CD4-positive, alpha-beta T cell treated with Interleukin-6 at 100 ng/mL for 8 hours (primary cell): ENCODE results near the gene GBGT1.
"Not testable (repeated sequence)": the region's sequence is repeated elsewhere in the genome, so short reads cannot be mapped to it uniquely, and the experiment has no call there.

ENCODE experiments used
- DNase-seq: peaks from one replicate; pipeline ENCODE4 v3.0.0-alpha.2; 2020; ENCODE audit warnings: mixed read lengths, low spot score

Gene GBGT1

DNA sequence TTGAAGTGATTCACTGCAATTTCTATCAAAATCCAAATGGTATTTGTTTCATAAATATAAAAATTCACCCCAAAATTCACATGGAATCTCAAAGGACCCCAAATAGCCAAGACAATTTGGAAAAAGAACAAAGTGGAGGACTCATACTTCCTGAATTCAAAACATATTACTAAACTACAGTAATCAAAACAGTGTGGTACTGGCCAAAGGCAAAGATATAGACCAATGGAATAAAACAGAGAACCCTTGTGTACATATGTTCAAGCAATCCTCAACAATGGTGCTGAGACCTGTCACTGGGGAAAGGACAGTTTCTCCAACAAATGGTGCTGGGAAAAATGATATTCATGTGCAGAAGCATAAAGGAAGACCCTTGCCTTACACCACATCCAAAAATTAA lies 31.3 kb upstream of the GBGT1 start:
- no peak for DNase-seq

DNA sequence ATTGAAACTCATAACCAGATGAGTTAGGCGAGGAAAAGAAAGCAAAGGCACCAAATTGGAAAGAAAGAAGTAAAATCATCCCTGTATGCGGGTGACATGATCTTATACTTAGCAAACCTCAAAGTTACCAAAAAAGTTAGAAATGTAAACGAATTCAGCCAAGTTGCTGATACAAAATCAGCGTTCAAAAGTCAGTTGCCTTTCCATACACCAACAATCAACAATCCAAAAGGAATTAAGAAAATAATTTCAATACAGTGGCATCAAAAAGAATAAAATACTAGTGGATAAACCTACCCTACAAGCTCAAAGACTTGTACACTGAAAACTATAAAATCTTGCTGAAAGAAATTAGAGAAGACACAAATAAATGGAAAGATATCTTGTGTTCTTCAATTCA lies 30.9 kb upstream of the GBGT1 start:
- no peak for DNase-seq

DNA sequence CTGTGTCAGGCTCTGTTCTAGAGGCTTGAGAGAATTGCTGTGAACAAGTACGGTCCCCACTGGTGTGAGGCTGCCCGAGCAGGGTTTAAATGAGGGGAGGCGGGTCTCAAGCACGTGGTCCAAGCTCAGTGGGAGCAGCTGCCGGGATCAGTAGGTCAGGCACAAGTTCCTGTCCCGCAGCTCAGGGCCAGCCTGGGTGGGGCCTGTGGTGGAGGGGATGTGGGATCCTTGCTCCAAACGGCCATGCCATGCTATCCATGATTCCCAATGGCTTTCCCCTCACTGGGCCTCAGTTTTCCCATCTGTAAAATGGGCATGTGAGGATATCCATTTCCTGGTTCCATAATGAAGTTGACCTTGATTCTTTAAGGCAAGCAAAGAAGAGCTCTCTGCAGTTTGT lies 28.3 kb upstream of the GBGT1 start:
- no peak for DNase-seq

DNA sequence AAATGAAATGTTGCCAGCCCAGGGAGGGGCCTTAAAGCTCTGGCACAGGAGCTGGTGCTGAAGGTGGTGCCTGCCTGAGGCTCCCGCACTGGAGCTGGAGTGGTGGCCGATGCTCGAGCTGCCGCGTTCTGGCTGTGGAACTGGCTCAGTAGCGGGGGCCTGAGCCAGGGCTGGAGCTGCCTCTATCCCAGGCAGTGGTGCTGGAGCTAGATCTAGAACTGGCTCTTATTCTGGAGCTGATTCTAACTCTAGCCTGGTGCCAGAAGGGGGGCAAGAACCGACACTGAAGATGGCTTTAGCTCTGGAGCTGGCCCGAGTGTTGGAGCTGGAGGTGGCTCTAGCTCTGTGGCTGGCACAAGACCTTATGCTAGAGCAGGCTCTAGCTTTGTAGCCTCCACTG lies 26.1 kb upstream of the GBGT1 start:
- no peak for DNase-seq

DNA sequence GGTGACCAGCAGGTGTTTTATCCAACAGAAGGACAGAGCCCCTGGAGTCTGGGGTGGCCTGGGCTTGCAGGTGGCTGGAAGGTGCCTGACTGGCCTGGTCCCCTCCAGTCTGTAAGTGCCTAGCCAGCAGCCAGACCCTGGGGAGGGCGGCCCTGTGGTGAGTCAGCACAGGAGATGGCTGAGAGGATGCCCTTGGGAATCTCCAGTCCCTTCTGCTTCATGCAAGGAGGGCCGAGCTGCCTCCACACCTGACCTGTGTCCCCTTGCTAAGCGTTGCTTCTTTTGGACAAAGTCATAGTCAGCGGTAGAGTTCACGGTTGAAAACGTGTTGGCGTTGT lies 25.1 kb upstream of the GBGT1 start:
- no peak for DNase-seq

DNA sequence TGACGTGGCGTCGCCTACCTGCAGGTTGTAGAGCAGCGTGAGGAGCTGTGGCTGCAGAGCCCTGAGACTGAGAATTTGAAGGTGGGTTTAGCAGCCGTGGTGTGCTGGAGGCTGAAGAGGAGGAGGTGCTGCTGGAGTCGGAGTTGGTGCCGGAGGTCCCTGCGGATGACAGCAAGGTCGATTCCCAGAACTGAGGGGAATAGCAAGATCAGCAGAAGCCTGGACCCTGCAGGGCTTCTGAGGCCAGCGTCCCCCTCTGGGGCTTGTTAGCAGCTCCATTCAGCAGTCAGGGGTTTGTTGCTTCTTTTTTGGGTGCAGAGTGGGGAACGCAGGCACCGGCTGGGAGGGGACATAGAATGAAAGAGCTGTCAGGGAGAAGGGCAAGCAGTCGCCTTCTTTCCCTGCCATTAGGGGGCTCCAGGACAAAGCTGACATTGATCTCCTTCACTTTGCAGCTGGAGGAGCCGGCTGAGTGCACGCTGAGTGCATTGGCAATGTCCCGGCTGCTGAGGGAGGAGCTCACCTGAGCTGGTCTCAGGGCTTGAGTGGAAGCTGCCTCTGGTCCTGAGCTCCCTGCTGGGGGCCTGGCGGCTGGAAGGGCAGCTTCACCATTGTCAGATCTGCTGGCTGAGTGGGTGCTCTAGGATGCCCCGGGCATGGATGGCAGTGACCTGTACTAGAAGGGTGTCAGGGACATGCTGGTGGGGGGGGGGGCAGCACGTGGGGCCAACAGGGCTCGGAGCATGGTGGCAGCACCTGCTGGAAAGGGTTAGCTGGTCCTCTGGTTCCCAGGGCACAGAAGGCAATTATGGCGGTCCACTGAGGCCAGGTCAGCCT lies 24.5 kb upstream of the GBGT1 start:
- DNase-seq, result no peak

DNA sequence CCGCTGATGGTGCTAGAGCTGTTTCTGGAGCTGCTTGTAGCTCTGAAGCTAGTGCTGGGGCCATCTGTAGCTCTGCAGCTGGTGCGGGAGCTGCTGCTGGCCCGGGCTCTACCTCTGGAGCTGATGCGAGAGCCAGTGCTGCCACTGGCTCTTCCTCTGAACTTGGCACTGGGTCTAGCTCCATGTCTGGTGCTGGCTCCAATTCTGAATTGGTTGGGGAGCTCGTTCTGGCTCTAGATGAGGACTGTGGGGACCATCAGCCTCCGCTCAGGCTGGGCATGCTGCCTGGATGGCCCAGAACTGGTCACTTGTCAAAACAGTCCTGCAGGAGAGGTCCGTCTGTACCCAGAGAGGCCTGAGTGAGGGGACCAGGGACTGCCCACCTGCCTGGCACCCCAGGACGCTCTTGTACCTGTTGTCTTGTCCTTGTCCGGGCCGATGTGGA lies 23.9 kb upstream of the GBGT1 start:
- no peak for DNase-seq

DNA sequence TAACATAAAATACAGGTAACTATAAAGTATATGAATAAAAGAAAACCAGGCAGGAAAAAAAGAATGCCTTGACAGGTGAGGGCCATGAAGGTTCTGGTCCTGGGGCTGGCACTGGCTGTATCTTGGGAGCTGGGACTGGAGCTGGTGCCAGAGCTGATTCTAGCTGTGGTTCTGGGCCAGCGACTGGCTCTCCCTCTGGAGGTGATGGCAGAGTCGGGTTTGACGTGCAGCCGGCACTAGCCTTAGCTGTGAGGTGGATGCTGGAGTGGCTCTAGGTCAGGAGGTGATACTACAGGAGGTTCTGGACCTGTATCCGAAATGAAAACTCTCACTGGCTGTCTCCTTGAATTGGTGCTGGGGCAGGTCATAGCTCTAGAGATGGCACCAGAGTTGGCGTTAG lies 23.0 kb upstream of the GBGT1 start:
- no peak for DNase-seq

DNA sequence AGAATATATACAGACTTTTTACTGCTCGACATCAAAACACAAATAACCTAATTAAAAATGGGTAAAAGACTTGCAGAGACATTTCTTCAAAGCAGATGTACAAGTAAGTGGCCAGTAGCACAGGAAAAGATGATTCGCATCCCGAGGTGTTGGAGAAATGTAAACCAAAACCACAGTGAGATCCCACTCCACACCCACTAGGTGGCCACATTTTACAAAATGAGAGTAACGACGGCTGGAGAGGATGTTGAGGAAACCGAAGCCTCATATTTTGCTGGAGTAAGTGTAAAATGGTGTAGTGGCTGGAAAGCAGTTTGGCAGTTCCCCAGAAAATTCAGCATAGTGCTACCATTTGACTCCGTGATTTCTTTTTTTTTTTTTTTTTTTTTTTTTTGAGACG lies 21.3 kb upstream of the GBGT1 start:
- peak; percentile 39 for DNase-seq

DNA sequence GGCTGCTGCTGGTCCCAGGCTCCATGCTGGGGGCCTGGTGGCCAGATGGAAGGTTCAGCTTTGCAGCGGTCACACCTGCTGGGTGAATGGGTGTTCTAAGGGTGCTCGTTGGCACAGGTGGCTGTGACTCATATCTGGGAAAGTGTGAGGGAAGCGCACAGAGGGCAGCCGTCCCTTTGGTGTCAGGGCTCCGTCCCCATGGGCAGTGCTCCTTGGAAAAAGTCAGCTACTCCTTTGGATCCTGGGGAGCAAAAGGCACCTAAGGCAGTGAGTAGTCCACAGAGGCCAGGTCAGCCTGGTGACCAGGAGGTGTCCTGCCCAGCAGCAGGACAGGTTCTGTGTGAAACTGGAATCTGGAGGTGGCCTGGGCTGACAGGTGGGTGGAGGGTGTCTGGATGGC lies 18.4 kb upstream of the GBGT1 start:
- DNase-seq, result no peak

DNA sequence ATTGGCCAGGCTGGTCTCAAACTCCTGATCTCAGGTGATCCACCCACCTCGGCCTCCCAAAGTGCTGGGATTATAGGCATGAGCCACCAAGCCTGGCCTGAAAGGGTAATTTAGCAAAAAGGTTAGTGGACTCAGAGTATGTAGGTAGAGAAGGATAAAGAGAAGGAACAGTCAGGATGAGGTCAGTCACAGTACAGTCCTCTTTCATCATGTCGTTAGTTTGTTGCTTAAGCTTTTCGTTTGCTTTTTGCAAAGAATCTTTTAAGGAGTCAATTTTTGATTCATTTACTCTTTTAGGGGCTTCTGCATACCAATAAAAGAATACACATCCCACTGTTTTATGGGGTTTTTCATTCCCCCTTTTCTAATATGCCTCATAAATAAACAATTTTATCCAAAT lies 17.8 kb upstream of the GBGT1 start:
- no peak for DNase-seq

DNA sequence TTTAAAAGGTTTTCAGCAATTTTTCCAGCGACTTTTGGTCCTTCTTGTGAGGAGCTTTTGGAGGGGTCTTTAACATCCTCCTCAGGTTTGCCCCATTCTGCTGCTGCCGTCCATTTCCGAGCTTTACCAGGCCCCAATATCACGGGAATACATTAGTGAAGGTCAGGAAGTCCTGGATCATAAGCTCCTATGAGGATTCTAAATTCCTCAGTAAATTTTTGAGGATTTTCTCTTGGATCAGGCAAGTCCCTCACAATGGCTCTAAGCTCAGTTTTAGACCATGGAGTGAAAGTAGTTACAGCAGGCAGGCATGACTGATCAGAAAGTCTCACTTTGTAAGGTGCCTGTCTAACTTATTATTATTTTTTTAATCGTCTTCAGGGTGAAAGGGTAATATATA lies 17.2 kb upstream of the GBGT1 start:
- no peak for DNase-seq

DNA sequence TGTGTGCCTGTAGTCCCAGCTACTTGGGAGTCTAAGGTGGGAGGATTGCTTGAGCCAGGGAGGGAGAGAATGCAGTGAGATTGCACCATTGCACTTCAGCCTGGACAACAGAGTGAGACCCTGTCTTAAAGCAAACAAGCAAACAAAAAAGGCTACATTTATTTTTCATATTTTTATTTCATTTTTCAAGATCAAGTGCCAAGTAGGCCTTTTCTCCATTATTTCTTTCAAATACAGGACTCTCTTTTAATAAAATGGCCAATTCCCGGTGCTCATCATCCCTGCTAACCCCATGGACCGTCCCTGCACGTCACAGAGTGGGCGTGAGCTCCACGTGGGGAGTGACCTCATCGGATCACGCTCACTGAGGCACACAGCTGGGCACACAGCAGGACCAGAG lies 9.3 kb upstream of the GBGT1 start:
- DNase-seq, result no peak

DNA sequence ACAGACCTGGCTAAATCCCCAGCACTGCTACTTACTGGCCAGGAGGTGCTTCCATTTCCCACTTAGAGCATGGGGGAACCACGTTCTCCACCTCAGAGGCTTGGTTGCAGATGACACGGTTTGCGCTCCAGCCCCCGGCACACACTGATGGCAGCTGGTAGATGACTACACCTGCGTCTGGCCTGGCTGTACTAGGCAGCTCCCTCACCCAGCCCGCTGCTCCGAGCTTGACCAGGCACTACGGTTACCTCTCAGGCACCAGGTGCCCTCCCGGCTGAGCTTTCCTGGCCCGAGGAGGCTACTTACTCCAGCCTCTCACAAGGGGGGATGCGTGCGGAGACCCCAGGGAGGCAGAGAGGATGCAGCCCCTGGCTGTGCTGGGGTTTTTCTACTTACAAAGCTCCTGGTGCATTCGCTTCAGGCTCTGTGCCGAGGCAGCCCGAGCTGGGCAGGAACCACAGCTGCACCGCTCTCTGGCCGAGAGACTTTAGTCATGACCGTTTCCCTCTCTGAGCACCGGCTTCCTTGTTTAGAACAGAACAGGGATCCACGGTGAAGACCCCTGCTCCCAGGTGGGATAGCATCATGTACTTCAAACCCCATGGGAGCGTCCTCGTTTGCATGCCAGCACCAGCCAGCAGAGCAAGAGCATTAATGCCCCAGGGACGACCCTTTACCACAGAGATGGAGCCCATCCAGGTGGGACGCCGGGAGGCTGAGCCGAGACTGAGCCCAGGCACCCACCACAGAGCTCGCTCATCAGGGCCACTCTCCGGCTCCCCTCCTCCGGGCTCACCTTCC lies 7.6 kb upstream of the GBGT1 start:
- no peak for DNase-seq

DNA sequence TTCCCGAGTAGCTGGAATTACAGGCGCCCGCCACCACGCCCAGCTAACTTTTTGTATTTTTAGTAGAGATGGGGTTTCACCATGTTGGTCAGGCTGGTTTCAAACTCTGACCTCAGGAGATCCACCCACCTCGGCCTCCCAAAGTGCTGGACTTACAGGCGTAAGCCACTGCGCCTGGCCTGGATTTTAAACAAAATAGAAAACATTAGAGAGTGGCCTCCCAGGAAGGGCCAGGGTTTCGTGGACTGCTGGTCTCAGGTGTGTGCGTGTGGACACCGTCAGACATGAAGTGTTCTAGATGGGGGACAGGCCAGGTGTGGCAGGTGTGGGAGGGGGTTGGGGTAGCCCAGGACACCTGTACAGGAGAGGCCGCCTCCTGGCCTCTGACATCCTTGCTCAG lies 7.0 kb upstream of the GBGT1 start:
- DNase-seq, result no peak

DNA sequence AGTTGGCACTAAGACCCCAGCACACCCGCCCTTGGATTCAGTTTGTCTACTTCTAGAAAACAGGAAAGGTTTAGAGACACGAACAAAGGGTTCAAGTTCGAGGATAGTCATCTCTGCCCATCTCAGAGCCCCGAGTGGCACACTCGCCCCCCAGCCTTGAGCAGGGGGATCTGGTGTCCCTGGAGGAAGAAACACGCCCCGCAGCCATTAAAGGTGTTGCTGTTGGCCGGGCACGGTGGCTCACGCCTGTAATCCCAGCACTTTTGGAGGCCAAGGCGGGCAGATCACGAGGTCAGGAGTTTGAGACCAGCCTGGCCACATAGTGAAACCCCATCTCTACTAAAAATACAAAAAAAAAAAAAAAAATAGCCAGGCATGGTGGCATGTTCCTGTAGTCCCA lies 6.0 kb upstream of the GBGT1 start:
- not testable (repeated sequence) for DNase-seq

DNA sequence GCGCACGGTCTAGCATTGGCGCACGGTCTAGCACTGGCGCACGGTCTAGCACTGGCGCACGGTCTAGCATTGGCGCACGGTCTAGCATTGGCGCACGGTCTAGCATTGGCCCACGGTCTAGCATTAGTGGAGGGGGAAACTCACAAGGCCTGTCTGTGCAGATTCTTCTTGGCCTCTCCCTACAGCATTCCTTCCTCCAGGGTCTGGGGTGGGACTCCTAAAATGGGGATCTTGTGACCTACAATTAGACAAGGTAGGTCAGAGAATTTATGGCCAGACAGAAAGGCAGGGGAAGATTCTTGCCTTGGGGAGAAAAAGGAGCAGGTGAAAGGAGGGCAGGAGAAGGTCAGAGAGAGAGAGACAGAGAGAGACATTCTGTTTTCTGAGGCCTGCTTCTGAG lies 5.4 kb upstream of the GBGT1 start:
- DNase-seq, result no peak

DNA sequence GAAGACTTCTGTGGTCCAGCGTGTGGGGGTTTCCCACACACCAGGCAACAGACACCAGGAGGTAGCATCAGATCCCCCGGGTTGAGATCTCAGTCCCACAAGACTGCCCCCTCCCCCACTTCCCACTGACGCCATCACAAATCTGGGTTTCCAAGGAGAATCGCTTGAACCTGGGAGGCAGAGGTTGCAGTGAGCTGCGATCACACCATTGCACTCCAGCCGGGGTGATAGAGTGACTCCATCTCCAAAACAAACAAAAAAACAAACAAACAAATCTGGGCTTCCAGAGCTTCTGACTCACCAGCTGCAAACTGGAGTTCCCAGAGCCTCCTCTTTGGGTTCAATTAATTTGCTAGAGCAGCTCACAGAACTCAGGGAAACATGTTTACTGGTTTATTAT lies 4.7 kb upstream of the GBGT1 start:
- DNase-seq, result no peak

DNA sequence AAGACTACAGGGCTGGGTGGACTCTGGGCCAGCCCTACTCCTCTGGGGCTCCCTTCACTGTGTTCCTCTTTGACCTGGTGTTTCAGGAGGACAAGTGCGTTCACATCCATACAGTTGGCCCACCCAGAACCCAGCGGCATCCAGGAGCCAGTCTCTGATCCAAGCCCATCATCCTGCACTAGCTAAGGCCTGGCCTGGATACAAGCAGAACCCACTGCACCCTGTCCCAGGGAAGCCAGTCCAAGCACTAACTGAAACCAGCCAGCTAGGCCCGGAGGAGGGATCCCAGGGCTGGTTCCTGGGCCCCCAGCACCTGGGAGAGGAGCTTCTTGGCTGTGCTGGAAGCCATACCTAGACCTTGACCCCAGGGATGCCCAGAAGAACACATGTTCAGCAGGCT lies 4.1 kb upstream of the GBGT1 start:
- DNase-seq, result no peak

DNA sequence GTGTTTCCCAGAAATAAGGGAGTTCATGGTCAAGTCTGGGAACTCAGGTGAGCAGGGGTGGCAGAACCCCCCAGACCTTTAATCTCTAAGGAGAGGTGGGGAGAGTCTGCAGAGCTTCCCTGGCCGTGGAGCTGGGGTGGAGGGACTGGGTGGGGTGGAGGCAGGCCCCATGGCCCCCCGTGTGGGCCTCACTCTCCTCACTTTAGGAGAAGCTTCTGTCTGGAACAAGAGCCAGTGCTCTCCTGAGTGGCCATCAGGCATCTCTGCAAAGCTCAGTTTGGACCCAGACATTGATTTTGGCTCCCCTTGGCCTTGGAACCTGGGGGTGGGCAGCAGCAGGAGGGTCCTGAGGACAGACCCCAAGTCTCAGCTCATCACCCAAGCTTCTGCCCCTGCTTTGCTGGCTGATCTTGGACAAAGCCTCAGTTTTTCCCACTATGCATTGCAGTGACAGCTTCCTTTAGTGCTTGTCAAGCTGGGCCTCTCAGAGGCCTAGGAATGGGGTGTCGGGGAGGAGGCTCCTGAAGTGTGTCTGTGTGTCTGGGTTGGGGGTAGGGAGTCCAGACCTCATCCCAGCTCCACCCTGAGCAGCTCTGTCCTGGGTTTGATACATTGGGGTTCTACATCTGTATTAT lies 3.5 kb upstream of the GBGT1 start:
- no peak for DNase-seq

DNA sequence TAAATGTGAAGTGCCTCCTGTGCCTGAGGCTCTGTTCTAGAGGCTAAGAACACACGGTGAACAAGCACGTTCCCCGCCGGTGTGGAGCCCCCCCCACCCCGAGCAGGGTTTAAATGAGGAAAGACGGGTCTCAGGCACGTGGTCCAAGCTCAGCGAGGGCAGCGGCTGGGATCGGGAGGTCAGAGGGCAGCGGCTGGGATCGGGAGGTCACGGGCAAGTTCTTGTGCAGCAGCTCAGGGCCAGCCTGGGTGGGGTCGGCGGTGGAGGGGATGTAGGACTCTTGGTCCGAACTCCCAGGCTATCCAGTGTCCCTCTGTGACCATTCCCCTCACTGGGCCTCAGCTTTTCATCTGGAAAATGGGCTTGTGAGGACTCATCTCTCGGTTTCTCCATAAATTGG lies 2.7 kb upstream of the GBGT1 start:
- no peak for DNase-seq

DNA sequence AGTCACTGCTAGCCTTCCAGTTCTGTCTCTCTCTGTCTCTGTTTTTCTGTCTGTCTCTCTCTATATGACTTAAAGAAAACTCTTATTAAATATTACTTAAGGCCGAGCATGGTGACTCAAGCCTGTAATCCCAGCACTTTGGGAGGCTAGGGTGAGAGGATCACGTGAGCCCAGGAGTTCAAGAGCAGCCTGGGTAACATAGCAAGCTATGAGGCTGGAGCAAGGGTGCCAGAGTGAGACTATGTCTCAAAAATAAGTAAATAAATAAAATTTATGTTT lies 1.7 kb upstream of the GBGT1 start:
- no peak for DNase-seq

DNA sequence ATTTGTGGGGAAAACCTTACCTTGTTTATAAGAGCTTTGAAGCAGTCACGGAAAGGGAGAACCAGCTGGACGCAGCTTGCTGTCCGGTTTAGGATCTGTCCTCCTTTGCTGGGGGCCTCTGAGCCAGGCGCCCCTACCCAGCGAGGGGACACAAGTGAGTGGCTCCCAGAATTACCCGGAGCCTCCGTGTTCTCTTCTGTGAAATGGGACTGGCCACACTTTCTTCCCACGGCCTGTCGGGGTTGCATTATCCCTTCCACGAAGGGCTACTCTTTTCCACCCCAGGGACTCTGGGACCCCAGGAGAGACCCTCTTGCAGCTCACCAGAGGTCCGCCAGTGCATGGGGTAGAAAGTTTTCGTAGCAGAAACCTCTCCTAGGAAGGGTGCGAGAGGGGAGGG lies 477 bp upstream of the GBGT1 start:
- DNase-seq, result no peak
